Nephron progenitor cell (in vitro differentiated cells): ENCODE results near the gene BRICD5.

ENCODE experiments used
- DNase-seq: peaks from one replicate; pipeline ENCODE4 v3.0.0; 2021
- H3K27ac Mint-ChIP-seq: 2 replicates; pipeline ENCODE4 v1.8.0; 2021; ENCODE audit warnings: mild to moderate bottlenecking, moderate library complexity, mixed read lengths
- H3K27me3 Mint-ChIP-seq: 2 replicates; pipeline ENCODE4 v1.8.0; 2021; ENCODE audit warnings: mild to moderate bottlenecking, low read depth, mixed read lengths; ENCODE audit not compliant: poor library complexity
- H3K36me3 Mint-ChIP-seq: 2 replicates; pipeline ENCODE4 v1.8.0; 2021; ENCODE audit warnings: low read depth, mixed read lengths
- H3K4me1 Mint-ChIP-seq: 2 replicates; pipeline ENCODE4 v1.8.0; 2021; ENCODE audit warnings: mixed read lengths
- H3K4me3 Mint-ChIP-seq: 2 replicates; pipeline ENCODE4 v1.8.0; 2021; ENCODE audit warnings: mild to moderate bottlenecking, moderate library complexity, mixed read lengths
- H3K9me3 Mint-ChIP-seq: 2 replicates; pipeline ENCODE4 v1.8.0; 2021; ENCODE audit warnings: mild to moderate bottlenecking, moderate library complexity, mixed read lengths
- TF ChIP-seq, protein P1 (sequence below): fragments of 200-600 bp; sonication (generic); IDR thresholded peaks from 2 replicates; pipeline ENCODE4 v1.5.0; 2021; ENCODE audit warnings: antibody characterized with exemption

The BRICD5 gene

DNA sequence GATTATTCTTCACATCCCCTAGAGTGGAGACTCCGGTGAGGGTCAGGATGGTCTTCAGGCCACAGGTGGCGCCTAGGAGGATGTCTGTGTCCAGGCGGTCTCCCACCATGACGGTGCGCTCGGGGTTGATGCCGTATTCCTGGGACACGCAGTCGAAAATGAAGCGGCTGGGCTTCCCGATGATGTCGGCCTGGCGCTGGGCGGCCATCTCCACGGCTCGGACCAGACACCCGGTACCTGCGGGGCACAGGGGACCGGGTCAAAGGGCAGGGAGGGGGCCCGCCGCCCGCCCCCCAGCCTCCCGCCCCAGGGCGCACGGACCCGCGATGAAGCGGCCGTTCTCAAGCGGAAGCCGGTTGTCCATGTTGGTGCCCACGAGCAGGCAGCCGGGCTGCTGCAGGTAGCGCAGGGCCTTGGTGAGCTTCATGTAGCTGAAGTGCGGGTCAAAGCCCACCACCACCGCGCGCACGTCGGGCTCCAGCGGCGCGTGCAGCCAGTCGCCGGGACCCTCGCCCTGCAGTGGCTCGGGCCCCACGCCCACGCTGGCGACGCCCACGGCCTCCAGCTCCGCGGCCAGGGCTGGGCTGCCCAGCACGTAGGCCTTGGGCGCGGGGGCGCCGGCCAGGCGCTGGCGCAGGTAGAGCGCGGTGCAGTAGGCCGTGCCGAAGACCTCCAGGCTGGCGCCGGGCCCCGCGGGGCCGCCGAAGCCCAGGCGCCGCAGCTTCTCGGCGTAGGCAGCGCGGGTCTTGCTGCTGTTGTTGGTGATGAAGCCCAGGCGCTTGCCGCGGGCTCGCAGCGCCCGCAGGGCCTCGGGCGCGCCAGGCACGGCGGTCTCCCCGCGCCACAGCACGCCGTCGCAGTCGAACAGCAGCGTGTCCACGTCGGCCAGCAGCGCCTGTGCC is 3.4 kb upstream of the BRICD5 start:
- H3K27me3 Mint-ChIP-seq, result no peaks in the 10 kb centered on the region
- peaks cover 36% of the 10 kb centered on the region for H3K4me1 Mint-ChIP-seq
- H3K4me3 Mint-ChIP-seq, result peak overlapping the region; percentile 82
- TF ChIP-seq, protein P1, sequence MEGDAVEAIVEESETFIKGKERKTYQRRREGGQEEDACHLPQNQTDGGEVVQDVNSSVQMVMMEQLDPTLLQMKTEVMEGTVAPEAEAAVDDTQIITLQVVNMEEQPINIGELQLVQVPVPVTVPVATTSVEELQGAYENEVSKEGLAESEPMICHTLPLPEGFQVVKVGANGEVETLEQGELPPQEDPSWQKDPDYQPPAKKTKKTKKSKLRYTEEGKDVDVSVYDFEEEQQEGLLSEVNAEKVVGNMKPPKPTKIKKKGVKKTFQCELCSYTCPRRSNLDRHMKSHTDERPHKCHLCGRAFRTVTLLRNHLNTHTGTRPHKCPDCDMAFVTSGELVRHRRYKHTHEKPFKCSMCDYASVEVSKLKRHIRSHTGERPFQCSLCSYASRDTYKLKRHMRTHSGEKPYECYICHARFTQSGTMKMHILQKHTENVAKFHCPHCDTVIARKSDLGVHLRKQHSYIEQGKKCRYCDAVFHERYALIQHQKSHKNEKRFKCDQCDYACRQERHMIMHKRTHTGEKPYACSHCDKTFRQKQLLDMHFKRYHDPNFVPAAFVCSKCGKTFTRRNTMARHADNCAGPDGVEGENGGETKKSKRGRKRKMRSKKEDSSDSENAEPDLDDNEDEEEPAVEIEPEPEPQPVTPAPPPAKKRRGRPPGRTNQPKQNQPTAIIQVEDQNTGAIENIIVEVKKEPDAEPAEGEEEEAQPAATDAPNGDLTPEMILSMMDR, result no peak
- no peaks in the 10 kb centered on the region for H3K9me3 Mint-ChIP-seq
- H3K27ac Mint-ChIP-seq, result peak overlapping the region; percentile 90
- peak; percentile 33 for DNase-seq
- no peaks in the 10 kb centered on the region for H3K36me3 Mint-ChIP-seq

DNA sequence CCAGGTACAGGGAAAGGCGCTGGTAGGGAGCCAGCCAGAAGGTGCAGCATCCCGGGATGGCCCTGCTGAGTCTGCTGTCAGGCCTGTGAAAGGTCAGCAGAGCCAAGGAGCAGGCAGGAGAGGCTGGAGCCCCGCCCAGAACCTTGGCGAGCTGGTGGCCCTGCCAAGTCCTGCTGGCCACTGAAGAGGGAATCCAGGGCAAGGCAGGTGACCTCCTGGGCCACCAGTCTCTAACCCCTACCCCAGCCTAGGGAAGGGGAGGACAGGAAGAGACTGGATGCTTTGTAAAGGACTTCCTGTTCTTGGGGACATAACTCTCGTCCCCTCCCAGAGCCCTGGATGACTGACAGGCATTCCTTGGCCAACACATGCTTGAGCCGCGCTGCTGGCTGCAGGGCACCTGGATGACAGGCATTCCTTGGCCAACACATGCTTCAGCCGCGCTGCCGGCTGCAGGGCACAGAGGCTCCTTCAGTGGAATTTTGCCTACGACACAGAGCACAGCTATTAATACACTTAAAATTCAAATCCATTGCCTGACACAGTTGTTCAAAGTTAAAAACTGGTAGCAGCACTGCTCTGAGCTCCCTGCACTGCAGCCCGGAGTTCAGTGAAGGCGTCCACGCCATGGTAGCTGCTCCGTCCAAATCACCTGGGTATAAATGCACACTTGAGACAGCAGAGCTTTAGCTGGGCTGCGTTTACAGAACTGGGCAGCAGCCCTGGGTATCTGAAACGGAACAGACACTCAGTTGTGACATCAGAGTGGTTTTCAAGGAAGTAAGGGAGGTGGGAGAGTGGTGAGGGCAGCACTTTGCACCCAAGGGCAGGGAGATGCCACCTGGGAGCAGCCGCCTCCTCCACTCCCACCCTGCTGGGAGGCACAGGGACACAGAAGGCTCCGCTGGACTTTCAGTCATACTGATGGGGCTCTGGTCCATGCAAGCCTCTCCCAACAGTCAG is 2.0 kb upstream of the BRICD5 start:
- TF ChIP-seq, protein P1, result no peak
- no peak overlapping the region for H3K27ac Mint-ChIP-seq
- H3K27me3 Mint-ChIP-seq, result no peaks in the 10 kb centered on the region

DNA sequence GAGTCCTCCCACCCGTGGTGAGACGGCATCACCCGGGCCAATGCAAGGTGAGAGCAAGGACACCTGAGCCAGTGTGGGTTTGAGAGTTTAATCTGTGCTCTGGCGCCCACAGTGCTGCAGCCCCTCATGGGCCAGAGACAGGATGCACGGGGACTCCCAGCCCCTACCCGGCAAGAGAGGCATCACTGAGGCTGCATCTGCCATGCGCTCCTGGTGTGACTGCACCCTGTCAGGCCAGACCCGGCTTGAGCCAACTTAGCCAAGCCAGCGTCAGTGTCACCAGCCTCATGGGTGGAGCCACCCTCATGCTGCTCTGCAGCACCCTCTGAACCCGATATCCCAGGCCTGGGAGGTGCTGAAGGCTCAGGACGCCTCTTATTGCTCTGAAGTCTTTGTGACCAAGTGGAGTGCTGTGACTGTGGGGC is 1.3 kb upstream of the BRICD5 start:
- TF ChIP-seq, protein P1, result no peak
- DNase-seq, result no peak
- H3K4me3 Mint-ChIP-seq, result peak overlapping the region; percentile 64
- no peaks in the 10 kb centered on the region for H3K9me3 Mint-ChIP-seq
- H3K27me3 Mint-ChIP-seq, result no peaks in the 10 kb centered on the region
- H3K36me3 Mint-ChIP-seq, result peaks cover 8% of the 10 kb centered on the region
- peaks cover 46% of the 10 kb centered on the region for H3K4me1 Mint-ChIP-seq
- no peak overlapping the region for H3K27ac Mint-ChIP-seq

More for the DNA sequence above, 2.0 kb upstream of the BRICD5 start:
- Mint-ChIP-seq H3K4me3 (peak overlapping the region; percentile 82), H3K9me3 (no peaks in the 10 kb centered on the region), H3K4me1 (peaks cover 41% of the 10 kb centered on the region), H3K36me3 (peaks cover 4% of the 10 kb centered on the region)
- DNase-seq, result no peak

DNA sequence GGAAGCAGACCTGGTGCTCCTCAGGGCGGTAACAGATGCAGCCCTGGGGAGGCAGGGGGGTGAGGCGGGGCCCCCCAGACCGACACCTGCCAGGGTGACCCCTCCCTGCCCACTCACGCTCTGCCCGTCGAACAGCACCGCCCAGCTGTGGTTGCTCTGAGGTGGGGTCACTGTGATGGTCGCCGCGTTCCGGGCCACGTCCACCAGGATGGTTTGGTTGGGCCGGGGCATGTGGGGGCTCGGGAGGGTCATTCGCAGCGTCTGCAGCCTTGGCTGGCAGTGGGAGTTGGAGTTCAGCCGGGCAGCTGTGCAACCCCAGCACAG is 692 bp downstream of the BRICD5 start:
- Mint-ChIP-seq H3K4me1 (peaks cover 49% of the 10 kb centered on the region), H3K4me3 (no peak overlapping the region), H3K36me3 (peaks cover 12% of the 10 kb centered on the region), H3K27ac (no peak overlapping the region), H3K27me3 (no peaks in the 10 kb centered on the region), H3K9me3 (no peaks in the 10 kb centered on the region)
- TF ChIP-seq, protein P1, result no peak
- DNase-seq, result no peak

DNA sequence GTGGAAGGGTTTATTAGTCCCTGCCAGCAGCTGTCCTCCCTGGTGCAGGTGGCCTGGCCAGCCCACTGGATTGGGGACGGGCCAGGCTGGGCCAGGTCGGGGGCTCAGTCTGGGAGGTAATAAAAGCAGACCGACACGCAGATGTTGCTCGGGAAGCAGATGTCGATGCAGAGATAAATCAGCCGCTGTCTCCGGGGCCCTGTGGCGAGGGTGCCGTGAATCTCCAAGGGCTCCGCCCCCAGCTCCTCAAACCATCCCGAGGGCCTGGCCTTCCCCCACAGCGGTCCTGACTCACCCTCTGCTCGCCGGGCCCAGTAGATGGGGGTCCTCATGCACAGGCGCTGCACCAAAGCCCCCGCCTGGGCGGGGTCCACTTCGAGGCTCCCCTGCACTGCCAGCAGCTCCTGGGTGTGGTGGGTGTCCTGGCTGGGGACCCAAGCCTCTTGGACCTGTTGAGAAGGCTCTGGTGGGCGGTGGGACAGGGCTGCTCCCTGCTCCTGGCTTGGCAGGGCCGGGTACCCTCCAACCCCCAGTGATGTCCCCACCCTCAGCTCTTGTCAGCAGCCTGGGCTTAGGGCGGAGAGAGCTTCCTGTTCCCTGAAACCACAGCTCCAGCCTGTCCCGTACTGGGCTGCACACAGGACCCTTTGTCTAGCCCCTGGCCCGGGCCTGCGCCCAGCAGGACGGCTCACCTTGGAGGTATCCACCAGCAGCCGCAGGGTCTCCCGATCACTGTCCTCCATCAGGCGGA is 1.2 kb downstream of the BRICD5 start:
- H3K4me3 Mint-ChIP-seq, result no peak overlapping the region
- TF ChIP-seq, protein P1, result no peak
- no peaks in the 10 kb centered on the region for H3K9me3 Mint-ChIP-seq
- peaks cover 3% of the 10 kb centered on the region for H3K27me3 Mint-ChIP-seq
- H3K27ac Mint-ChIP-seq, result no peak overlapping the region
- H3K36me3 Mint-ChIP-seq, result peaks cover 12% of the 10 kb centered on the region
- no peak for DNase-seq
- peaks cover 53% of the 10 kb centered on the region for H3K4me1 Mint-ChIP-seq
